ENCODE results near the gene TBATA. TPM values are rescaled to one million over a fixed set of nuclear protein-coding genes. Genes with fewer than 3 reads are reported as not detected.

The TBATA gene, protein sequence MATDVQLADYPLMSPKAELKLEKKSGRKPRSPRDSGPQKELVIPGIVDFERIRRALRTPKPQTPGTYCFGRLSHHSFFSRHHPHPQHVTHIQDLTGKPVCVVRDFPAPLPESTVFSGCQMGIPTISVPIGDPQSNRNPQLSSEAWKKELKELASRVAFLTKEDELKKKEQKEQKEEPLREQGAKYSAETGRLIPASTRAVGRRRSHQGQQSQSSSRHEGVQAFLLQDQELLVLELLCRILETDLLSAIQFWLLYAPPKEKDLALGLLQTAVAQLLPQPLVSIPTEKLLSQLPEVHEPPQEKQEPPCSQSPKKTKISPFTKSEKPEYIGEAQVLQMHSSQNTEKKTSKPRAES
- total RNA-seq (2021) (not detected in 2 replicates), Bru-seq, nascent RNA (not detected), BruChase-seq, experiment 1, labeled RNA remaining after a 2-hour chase (not detected), BruChase-seq, experiment 2, labeled RNA remaining after a 6-hour chase (not detected)
- long read RNA-seq = 0 reads

DNA sequence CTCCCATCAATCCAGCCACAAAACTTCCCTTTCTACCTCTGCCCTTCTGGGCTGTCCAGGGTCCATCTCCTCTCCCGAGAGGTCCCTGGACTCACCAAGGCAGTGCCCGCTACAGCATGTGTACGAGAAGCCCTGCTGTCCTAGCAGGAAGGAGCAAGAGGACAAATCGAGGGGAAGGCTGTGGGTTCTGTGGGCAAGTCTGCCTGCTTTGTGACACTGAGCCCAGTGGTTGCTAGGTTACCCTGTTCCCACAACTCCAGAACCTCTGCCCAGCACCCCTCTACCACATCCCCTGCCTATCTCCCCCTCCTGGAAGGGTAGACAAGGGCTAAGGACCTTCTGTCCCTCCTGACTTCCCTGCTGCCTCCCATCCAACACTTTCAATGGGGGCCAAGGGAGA lies at the start of gene TBATA:
Gene TBATA, minus strand, starts transcription at position 188 of the 400 bp plus-strand sequence. CDS start 1,998 bp downstream, outside the sequence.
- POLR2A ChIA-PET (ENCODE audit: low non-redundant PET) = no interaction called here
- no peaks in the 10 kb centered on the region for H3K4me1 ChIP-seq (ENCODE audit: insufficient read depth, low read length, poor library complexity, severe bottlenecking)
- no peaks in the 10 kb centered on the region for H3K36me3 ChIP-seq (ENCODE audit: insufficient read depth, low read length, poor library complexity, severe bottlenecking)
- CTCF ChIA-PET = no interaction called here
- TF ChIP-seq, protein P1, sequence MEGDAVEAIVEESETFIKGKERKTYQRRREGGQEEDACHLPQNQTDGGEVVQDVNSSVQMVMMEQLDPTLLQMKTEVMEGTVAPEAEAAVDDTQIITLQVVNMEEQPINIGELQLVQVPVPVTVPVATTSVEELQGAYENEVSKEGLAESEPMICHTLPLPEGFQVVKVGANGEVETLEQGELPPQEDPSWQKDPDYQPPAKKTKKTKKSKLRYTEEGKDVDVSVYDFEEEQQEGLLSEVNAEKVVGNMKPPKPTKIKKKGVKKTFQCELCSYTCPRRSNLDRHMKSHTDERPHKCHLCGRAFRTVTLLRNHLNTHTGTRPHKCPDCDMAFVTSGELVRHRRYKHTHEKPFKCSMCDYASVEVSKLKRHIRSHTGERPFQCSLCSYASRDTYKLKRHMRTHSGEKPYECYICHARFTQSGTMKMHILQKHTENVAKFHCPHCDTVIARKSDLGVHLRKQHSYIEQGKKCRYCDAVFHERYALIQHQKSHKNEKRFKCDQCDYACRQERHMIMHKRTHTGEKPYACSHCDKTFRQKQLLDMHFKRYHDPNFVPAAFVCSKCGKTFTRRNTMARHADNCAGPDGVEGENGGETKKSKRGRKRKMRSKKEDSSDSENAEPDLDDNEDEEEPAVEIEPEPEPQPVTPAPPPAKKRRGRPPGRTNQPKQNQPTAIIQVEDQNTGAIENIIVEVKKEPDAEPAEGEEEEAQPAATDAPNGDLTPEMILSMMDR (conservative IDR thresholded peaks at IDR 0.05; ENCODE audit: low read depth, low read length) = no peak
- TF ChIP-seq EZH2 (IDR thresholded peaks at IDR 0.05; ENCODE audit: borderline replicate concordance, low read depth, low read length, poor library complexity, severe bottlenecking) = no peak
- no peak within 1 kb of the TSS for H3K27ac ChIP-seq (ENCODE audit: low read depth, low read length, poor library complexity, severe bottlenecking)
- intact Hi-C loops (cut with micrococcal nuclease; ENCODE audit: unreplicated experiment) = no loop called here
- BruUV-seq (replicated peaks) = no TSS peak
- DNase-seq (ENCODE audit: low spot score) = no peak
- no peaks in the 10 kb centered on the region for H3K27me3 ChIP-seq (replicated peaks; ENCODE audit: insufficient read depth, low read depth, low read length, poor library complexity)
- no peaks in the 10 kb centered on the region for H3K9me3 ChIP-seq (ENCODE audit: low read depth, low read length, poor library complexity, severe bottlenecking)
- no peak within 1 kb of the TSS for H3K4me3 ChIP-seq (ENCODE audit: low read depth, low read length, poor library complexity, severe bottlenecking)

DNA sequence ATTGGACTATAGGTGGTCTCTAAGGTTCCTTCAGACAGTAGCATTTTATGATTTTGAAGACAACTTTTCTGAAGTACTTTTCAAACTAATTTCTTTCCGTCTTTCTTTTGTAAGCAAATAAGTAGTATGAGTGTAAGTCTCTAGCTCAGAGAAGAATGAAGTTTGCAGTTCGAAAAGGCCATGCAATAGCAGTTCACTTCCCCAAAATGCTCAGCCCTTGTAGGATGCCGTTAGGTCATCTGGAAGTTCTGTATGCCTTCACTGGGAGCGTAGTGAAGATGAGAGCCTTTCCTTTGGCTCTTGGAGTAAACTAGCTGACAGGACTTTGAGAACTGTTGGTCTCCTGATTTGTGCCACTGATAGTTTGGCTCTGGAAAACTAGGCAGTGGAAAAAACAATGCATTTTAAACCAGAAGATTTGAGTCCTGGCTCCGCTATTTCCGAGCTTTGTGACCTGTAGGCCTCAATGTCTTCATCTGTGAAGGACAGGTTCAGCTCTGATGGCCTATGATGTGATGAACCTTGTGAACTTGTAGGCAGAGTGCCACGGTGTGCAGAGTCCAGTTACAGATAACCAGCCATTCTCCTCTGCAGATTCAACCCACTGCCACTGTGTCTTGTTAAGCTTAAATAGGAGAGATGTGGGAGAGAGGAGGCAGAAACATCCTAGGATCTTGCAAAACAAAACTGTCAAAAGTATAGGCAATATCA lies 49.4 kb upstream of the TBATA start:
- H3K4me1 ChIP-seq (ENCODE audit: insufficient read depth, low read length, poor library complexity, severe bottlenecking) = no peaks in the 10 kb centered on the region

DNA sequence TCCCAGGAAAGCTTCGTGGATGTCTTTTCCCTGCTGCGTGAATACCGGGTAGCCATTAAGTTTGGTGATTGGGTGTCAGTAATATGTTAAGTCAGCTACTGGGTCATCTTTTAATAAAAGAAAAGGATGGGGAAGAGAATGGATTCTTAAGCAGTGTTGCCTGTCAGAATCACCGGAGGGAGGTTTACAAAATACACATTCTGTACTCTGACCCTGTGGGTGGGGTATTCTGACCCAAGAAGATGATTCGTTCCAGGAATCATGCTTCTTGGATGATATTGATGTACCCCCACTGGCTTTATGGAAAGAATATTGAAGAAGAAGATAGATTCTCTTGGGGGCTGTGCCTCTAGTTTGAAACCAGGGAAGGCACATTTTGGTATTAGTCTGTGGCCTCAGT lies 48.8 kb upstream of the TBATA start:
- Histone ChIP-seq H3K4me1 (ENCODE audit: insufficient read depth, low read length, poor library complexity, severe bottlenecking) (no peaks in the 10 kb centered on the region), H3K9me3 (ENCODE audit: low read depth, low read length, poor library complexity, severe bottlenecking) (no peaks in the 10 kb centered on the region), H3K27me3 (replicated peaks; ENCODE audit: insufficient read depth, low read depth, low read length, poor library complexity) (no peaks in the 10 kb centered on the region), H3K36me3 (ENCODE audit: insufficient read depth, low read length, poor library complexity, severe bottlenecking) (no peaks in the 10 kb centered on the region), H3K27ac (ENCODE audit: low read depth, low read length, poor library complexity, severe bottlenecking) (no peak overlapping the region), H3K4me3 (ENCODE audit: low read depth, low read length, poor library complexity, severe bottlenecking) (no peak overlapping the region)
- CTCF ChIA-PET = no interaction called here
- no TSS peak for BruUV-seq (replicated peaks)
- intact Hi-C loops (cut with micrococcal nuclease; ENCODE audit: unreplicated experiment) = no loop called here
- POLR2A ChIA-PET (ENCODE audit: low non-redundant PET) = no interaction called here
- no peak for DNase-seq (ENCODE audit: low spot score)
- TF ChIP-seq EZH2 (IDR thresholded peaks at IDR 0.05; ENCODE audit: borderline replicate concordance, low read depth, low read length, poor library complexity, severe bottlenecking) = no peak
- TF ChIP-seq, protein P1 (conservative IDR thresholded peaks at IDR 0.05; ENCODE audit: low read depth, low read length) = no peak

More for the DNA sequence above, 49.4 kb upstream of the TBATA start:
- ChIA-PET CTCF (no interaction called here), POLR2A (ENCODE audit: low non-redundant PET) (no interaction called here)
- H3K36me3 ChIP-seq (ENCODE audit: insufficient read depth, low read length, poor library complexity, severe bottlenecking) = no peaks in the 10 kb centered on the region
- intact Hi-C loops (cut with micrococcal nuclease; ENCODE audit: unreplicated experiment) = no loop called here
- no peak for DNase-seq (ENCODE audit: low spot score)
- no peak overlapping the region for H3K27ac ChIP-seq (ENCODE audit: low read depth, low read length, poor library complexity, severe bottlenecking)
- TF ChIP-seq EZH2 (IDR thresholded peaks at IDR 0.05; ENCODE audit: borderline replicate concordance, low read depth, low read length, poor library complexity, severe bottlenecking) = no peak
- TF ChIP-seq, protein P1 (conservative IDR thresholded peaks at IDR 0.05; ENCODE audit: low read depth, low read length) = no peak
- BruUV-seq (replicated peaks) = no TSS peak
- H3K27me3 ChIP-seq (replicated peaks; ENCODE audit: insufficient read depth, low read depth, low read length, poor library complexity) = no peaks in the 10 kb centered on the region
- H3K4me3 ChIP-seq (ENCODE audit: low read depth, low read length, poor library complexity, severe bottlenecking) = no peak overlapping the region
- H3K9me3 ChIP-seq (ENCODE audit: low read depth, low read length, poor library complexity, severe bottlenecking) = no peaks in the 10 kb centered on the region
